ENCODE measurements around the gene ZBTB8OS.
"Not testable (repeated sequence)": the region's sequence is repeated elsewhere in the genome, so short reads cannot be mapped to it uniquely, and the experiment has no call there.

ZBTB8OS gene

DNA sequence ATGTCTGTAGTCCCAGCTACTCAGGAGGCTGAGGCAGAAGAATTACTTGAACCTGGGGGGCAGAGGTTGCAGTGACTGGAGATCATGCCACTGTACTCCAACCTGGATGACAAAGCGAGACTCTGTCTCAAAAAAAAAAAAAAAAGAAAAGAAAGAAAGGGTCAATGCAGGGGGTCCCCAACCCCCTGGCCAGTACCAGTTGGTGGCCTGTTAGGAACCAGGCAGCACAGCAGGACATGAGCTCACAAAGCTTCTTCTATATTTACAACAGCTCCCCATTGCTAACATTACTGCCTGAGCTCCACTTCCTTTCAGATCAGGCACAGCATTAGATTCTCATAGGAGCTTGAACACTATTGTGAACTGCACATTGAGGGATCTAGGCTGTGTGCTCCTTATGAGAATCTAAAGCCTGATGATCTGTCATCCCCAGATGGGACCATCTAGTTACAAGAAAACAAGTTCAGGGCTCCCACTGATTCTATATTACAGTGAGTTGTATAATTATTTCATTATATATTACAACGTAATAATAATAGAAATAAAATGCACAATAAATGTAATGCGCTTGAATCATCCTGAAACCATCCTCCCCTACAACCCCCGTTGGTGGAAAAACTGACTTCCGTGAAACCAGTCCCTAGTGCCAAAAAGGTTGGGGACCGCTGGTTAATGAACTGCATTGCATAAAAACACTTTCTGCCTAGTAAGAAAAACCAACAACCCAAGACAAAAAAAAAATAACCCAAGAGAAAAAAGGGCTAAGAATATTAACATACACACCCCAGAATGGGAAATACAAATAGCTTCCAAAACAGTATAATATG, 2.8 kb downstream of the ZBTB8OS start:
- DNase-seq: no peak

DNA sequence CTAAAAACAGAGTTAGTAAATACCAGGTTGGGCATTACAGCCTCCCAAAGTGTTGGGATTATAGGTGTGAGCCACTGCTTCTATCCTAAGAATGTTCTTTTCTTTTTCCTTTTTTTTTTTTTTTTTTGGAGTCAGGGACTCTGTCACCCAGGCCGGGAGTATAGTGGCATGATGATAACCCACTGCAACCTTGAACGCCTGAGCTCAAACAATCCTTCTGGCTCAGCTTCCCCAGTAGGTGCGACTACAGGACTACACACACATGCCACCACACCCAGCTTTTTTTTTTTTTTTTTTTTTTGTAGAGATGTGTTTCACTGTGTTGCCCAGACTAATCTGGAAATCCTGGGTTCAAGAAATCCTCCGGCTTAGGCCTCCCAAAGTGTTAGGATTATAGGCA, 5.9 kb downstream of the ZBTB8OS start:
- no peak for DNase-seq

DNA sequence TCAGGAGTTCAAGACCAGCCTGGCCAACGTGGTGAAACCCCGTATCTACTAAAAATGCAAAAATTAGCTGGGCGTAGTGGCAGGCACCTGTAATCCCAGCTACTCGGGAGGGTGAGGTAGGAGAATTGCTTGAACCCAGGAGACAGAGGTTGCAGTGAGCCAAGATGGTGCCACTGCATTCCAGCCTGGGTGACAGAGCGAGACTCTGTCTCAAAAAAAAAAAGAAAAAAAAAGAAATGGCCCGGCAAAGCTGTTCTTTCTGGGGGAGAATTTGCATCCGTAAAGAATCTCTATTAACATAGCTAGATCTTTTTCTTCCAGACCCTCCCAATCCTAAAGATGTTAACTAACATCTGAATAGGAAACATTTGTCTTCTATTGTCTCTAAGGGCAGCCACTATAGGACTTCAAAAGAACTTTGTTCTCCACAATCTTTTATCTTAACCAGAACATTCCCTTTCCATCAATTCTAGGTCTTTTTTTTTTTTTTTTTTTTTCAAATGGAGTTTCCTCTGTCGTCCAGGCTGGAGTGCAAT, 8.0 kb downstream of the ZBTB8OS start:
- DNase-seq: not testable (repeated sequence)

DNA sequence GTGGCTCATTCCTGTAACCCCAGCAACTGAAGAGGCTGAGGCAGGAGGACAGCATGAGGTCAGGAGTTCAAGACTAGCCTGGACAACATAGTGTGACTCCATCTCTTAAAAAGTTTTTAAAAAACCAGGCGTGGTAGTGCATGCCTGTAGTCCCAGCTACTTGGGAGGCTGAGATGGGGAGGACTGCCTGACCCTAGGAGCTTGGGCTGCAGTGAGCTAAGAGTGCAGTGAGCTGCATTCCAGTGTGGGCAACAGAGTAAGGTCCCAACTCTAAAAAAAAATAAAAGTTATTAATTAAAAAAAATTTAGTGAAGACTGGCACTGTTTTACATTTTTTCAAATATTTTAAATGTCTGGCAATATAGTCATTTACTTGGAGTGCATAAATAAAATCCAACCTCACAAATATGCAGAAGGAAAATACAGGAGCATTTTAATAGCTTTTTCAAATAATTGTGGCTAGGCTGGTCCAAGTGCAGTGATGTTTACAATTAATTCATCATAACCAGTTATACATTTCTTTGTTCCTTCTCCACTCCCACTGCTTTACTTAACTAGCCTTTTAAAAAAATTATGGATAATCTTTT, 10.8 kb downstream of the ZBTB8OS start:
- no peak for DNase-seq

DNA sequence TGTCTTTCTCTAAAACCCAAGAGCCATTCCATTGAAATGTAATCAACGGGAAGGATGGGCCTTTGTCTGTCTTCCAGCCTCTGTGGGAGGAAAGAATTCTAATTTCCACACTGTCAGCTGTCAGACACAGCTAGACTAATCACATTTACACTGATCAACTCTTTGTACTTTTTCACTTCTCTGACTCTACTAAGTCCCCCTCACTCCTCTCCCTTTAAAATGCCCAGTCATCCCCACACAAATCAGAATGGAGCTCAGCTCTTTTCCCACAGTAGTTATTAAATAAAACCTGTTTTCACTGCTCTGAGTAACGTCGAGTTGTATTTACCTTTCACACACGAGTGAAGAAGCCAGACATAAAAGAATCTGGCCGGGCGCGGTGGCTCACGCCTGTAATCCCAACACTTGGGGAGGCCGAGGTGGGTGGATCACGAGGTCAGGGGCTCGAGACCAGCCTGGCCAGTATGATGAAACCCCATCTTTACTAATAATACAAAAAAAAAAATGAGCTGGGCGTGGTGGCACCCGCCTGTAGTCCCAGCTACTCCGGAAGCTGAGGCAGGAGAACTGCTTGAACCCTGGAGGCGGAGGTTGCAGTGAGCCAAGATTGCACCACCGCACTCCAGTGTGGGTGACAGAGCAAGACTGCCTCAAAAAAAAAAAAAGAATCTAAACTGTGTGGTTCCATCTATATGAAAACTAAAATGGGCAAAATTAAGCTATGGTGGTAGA, 13.3 kb downstream of the ZBTB8OS start:
- no peak for DNase-seq

DNA sequence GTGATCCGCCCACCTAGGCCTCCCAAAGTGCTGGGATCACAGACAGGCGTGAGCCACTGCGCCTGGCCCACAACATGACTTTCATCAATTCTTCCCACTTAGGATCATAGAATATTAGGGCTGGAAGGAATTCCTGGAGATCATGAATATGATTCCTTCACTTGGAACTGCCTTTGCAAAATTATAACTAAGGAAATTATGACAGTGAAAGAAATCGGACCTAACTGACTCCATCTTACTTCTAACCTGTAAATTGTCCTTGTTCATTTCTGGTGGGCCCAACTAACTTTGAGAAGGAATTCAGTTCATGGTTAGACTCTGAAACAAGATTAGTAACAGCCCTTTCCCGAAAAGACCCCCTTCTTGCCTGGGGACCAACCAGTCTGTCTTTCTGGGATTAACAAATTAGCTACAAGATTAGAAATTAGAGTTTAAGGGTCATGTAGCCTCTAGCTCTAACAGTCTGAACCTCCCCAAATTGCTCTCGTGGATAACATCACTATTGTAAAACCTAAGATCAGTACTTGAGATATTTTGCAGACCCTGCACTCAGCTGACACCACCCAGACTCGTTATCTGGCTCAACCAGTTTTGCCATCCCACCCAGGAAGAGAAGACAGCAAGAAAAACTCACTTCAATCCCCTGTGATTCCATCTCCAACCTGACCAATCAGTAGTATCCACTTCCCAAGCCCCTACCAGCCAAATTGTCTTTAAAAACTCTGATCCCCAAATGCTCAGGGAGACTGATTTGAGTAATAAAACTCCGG, 14.7 kb downstream of the ZBTB8OS start:
- DNase-seq: no peak

DNA sequence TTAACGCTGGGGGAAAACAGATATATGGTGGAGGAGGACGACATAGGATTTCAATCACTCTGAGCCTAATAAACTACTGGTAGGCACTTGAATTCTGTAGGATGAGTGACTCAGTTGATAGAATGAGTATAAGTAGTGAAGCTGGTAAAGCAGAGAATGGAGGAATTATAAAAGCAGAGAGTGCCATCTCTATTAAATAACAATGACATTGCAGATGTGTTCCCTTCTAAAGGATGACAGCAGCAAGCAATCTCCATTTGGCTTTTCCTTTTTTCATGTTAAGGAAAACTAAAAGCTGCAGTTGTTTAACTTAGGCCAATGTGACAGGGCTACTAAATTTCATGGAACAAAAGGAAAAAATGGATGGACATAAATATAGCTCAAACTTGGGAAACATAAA, 17.5 kb downstream of the ZBTB8OS start:
- no peak for DNase-seq

DNA sequence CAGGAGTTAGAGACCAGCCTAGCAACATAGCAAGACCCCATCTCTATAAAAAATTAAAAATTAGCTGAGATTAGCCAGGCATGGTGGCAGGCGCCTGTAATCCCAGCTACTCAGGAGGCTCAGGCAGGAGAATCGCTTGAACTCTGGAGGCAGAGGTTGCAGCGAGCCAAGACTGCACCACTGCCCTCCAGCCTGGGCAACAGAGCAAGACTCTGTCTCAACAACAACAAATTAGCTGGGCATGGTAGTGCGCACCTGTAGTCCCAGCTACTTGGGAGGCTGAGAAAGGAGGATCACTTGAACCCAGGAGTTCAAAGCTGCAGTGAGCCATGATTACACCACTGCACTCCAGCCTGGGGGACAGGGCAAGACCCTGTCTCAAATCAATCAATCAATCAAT, 20.2 kb downstream of the ZBTB8OS start:
- DNase-seq: not testable (repeated sequence)

DNA sequence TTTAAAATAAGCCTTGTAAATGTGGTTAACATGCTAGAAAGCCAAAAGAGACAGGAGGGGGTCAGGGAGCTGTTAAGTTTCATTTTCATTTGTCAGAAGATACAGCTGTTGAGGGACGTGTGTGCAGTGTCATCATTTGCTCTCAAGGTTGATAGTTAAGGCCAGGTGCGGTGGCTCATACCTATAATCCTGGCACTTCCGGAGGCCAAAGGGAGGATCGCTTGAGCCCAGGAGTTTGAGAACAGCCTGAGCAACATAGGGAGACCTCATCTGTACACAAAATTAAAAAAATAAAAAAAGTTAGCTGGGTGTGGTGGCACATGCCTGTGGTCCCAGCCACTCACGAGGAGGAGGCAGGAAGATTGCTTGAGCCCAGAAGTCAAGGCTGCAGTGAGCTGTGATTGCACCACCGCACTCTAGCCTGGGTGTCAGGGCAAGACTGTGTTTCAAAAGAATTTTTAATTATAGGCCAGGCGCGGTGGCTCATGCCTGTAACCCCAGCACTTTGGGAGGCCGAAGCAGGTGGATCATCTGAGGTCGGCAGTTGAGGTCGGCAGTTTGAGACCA, 22.7 kb downstream of the ZBTB8OS start:
- no peak for DNase-seq

DNA sequence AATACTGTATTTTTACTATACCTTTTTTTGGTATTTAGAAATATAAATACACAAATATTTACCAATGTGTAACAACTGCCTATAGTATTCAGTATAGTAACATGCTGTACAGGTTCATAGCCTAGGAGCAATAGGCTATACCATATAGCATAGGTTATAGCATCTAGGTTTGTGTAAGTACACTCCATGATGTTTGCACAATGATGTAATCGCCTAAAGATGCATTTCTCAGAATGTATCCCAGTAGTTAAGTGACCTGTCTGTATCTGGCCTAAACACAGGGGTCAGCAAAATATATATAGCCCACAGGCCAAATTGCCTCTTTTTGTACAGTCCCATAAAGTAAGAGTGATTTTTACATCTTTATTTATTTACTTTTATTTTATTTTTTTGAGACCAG, 24.2 kb downstream of the ZBTB8OS start:
- DNase-seq: no peak

DNA sequence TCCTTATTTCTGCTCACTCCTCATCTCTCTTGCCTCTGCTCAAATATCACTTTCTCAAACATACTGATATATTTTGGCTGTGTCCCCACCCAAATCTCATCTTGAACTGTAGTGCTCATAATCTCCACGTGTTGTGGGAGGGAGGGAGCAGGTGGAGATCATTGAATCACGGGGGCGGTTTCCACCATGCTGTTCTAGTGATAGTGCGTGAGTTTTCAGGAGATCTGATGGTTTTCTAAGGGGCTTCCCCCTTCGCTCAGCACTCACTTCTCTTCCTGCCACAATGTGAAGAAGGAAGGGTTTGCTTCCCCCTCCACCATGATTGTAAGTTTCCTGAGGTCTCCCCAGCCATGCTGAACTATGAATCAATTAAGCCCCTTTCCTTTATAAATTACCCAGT, 26.6 kb downstream of the ZBTB8OS start:
- DNase-seq: no peak

DNA sequence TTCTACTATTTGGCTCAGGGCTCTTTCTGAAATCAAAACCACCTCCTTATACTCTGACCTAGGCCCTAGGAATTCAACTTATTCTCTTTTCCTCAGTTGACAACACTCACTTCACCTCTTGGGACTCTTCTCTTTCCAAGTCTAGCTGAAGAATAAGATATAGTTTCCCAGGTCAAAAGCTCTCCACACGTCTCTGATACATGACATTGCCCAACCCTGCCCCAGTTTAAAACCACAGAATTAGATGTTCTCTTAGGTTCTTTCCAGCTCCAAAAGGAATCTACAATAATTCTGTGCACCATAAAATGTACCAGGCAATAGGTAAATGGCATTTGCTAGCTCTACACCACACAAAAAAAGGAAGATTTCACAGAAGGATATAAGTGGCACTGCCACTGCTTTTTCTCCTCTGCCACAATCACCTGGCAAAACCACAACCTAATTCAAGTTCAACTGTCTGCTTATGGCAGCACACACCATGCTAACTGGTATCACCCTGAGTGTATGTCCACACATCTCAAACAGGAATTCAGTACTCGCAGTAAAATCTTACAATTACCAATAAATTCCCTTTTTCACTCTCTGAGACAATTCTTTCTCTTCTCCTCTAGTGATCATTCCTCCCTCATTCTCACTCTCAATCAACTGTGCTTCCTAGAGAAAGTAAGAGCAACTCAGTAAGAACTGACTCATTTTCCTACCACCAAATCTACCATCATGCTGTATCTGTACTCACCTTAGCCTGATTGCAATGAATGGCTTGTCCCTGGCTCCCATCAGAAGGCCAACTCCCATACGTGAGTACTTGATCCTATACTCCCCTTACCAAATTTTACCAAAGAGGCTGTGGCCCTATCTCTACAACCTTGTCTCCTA, 27.3 kb downstream of the ZBTB8OS start:
- DNase-seq: no peak

DNA sequence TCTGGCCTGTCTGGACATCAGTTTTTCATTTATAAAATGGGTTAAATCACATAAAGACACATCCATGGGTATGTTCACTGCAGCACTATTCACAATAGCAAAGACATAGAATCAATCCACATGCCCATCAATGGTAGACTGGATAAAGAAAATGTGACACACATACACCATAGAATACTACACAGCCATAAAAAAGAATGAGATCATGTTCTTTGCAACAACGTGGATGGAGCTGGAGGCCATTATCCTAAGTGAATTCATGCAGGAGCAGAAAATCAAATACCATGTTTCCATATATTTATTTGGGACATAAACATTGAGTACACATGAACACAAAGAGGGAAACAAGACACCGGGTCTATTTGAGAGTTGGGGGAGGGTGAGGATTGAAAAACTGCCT, 28.1 kb downstream of the ZBTB8OS start:
- DNase-seq: no peak

DNA sequence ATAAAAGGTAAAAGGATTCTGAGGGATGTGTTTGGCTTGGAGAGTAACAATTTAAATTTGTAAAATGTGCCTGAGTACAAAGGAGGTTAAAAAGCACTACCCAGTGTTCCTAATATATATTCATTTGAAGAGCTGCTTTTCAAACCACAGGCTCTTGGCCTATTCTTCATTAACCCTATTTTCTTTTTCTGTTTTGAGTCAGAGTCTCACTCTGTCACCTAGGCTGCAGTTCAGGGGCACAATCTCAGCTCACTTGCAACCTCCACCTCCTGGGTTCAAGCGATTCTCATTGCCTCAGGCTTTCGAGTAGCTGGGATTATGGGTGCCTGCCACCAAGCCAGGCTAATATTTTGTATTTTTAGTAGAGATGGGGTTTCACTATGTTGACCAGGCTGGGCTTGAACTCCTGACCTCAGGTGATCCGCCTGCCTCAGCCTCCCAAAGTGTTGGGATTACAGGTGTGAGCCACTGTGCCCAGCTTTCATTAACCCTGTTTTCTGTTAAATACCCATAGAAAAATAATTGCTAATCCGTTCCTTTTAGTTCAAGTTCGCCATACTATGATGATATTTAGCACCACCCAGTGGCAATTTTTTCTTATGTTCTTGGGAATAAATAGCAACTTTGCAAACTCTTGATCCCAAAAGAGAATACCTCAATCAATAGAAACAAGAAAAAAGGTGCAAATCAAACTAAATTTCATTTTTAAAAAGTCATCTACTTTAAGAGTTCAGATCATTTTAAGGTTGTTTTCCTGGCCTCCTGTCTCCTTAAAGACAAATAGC, 30.5 kb downstream of the ZBTB8OS start:
- no peak for DNase-seq

DNA sequence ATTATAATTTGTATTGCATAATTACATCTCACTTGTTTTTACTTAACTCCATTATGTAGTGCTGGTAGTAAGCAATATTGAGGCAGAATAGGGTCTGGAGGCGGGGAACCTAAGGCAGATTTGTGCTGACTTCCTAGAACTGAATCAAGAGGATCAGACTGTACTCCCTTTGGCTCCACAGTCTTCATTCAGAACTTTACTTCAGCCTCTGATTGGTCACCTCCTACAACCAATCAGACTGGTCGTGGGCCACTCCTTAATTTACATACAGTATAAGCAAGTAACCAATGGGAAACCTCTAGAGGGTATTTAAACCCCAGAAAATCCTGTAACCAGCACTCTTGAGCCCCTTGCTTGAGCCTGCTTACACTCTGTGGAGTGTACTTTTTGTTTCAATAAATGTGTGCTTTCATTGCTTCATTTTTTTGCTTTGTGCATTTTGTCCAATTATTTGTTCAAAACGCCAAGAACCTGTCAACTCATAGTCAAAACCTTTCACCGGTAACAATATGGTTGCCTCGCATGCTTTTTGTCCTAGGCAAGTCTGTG, 31.6 kb downstream of the ZBTB8OS start:
- no peak for DNase-seq

DNA sequence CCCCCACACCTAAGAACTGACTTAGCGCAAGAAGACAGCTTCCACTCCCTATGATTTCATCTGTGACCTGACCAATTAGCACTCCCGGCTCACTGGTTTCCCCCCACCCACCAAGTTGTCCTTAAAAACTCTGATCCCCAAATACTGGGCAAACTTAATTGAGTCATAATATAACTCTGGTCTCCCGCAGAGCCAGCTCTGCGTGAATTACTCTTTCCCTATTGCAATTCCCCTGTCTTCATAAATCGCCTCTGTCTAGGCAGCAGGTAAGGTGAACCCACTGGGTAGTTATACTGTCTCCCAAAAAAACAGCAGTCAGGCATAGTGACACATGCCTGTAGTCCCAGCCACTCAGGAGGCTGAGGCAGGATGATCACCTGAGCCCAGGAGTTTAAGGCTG, 36.9 kb downstream of the ZBTB8OS start:
- DNase-seq: no peak

DNA sequence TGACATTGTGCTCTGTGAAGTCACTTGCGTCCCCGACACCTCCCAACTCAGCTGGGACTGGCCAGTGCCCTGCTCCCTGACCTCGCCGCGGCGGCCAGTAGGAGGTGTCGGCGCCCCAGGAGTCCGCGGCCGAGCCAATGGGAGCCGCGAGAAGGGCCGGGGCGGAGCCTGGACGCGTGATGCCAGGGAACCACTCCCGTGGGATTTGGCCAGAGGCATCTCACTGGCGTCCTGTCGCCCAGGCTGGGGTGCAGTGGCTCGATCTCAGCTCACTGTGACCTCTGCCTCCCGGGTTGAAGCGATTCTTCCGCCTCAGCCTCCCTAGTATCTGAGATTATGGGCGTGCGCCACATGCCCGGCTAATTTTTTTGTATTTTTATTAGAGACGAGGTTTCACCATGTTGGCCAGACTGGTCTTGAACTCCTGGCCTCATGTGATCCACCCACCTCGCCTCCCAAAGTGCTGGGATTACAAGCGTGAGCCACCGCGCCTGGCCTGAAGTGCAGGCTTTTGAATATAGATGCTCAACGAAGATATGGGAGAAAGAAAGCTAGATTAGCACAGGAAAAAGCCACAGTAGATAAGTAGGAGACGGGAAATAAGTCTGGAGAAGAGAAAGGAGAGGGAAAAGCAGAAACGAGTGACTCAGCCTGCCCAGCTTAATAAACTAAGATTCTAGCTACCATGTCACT, 38.0 kb downstream of the ZBTB8OS start:
- peak; percentile 55 to 83 for DNase-seq

DNA sequence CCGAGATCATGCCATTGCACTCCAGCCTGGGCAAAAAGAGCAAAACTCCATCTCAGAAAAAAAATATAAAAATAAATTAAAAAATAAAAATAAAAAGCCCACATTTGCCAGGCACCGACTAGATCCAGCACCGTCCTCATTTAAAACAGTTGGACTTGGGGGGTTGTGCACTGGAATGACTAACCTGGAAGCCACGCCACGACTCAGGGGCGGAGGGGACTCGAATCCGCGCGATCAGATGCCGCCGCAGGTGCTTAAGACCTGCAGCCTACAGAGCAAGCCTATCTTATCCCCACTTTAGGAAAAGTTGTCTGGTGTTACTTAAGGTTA, 38.5 kb downstream of the ZBTB8OS start:
- no peak for DNase-seq

DNA sequence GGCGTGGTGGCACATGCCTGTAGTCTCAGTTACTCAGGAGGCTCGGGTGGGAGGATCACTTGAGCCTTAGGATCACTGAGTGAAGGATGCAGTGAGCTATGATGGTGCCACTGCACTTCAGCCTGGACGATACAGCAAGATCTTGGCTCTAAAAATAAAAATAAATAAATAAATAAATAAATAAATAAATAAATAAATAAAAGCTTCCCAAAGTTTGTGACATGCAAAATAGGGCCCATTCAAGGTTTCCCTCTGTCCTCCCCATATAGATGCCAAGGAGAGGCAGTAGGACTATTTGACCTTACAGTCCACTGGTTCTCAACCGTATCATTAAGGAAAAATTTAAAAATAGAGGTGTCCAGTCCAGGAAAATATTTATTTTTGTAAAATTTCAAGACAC, 41.2 kb downstream of the ZBTB8OS start:
- no peak for DNase-seq
